GM12878 (cell line): ENCODE results near the gene LRP5. TPM values are rescaled to one million over a fixed set of nuclear protein-coding genes. Genes with fewer than 3 reads are reported as not detected.

ENCODE experiments used
- ATAC-seq: fragments of 200-7000 bp; cut with Tn5 transposase; 3 replicates; pipeline ENCODE4 v1.9.1; 2020; ENCODE audit warnings: mild to moderate bottlenecking, moderate library complexity
- BruUV-seq: library from RNA; stranded (reverse); fragments of 400-500 nt; replicated peaks from 2 replicates; lab custom pipeline; 2021; lab: Mats Ljungman, UMichigan
- CTCF ChIA-PET: fragments of 300-600 bp; sonication (Branson Sonifier 250); formaldehyde crosslinking; extraction: SDS; loops from one replicate; lab custom pipeline; 2021; ENCODE audit warnings: inconsistent platforms; lab: Yijun Ruan, JAX
- POLR2A ChIA-PET: fragments of 350-600 bp; formaldehyde crosslinking; extraction: SDS; loops from one replicate; lab custom pipeline; 2021; ENCODE audit warnings: inconsistent platforms; lab: Charles Lee
- RAD21 ChIA-PET: fragments of 300-600 bp; sonication (Branson Sonifier 250); formaldehyde crosslinking; loops from one replicate; lab custom pipeline; 2023; ENCODE audit warnings: antibody characterized with exemption; ENCODE audit not compliant: unreplicated experiment; lab: Charles Lee
- SMC1A ChIA-PET: fragments of 300-600 bp; sonication (Branson Sonifier 250); formaldehyde crosslinking; loops from one replicate; lab custom pipeline; 2023; ENCODE audit not compliant: unreplicated experiment, uncharacterized antibody; lab: Charles Lee
- DNase-seq: peaks from one replicate; pipeline ENCODE4 v3.0.0-alpha.2; 2011; ENCODE audit warnings: low read depth, low spot score
- FAIRE-seq: peaks from 3 replicates; lab custom pipeline; 2011; peaks lifted over from hg19 to GRCh38; lab: Jason Lieb, UNC
- H2AFZ ChIP-seq: 2 replicates; pipeline ENCODE4 v1.6.0; 2011; ENCODE audit warnings: low read depth, low read length, control low read depth; ENCODE audit not compliant: control insufficient read depth
- H3K27ac ChIP-seq: 2 replicates; pipeline ENCODE4 v1.5.1; 2011; ENCODE audit warnings: control low read depth; ENCODE audit not compliant: control insufficient read depth, insufficient read depth
- H3K27me3 ChIP-seq, 2 experiments: replicated peaks in 1 of 2; 2 replicates each; pipeline versions ENCODE4 v1.6.0 to v1.6.1; 2011; ENCODE audit warnings: low read length in 1 of 2; ENCODE audit not compliant: control insufficient read depth in 2 of 2, insufficient read depth in 2 of 2
- H3K36me3 ChIP-seq, 2 experiments: 2 replicates each; pipeline ENCODE4 v1.5.1; 2011; ENCODE audit warnings: low read length in 1 of 2; ENCODE audit not compliant: control insufficient read depth in 2 of 2, insufficient read depth in 2 of 2
- H3K4me1 ChIP-seq: 2 replicates; pipeline ENCODE4 v1.6.1; 2011; ENCODE audit warnings: mild to moderate bottlenecking, low read length, moderate library complexity, mixed read lengths; ENCODE audit not compliant: control insufficient read depth, insufficient read depth
- H3K4me2 ChIP-seq: 2 replicates; pipeline ENCODE4 v1.6.0; 2011; ENCODE audit warnings: control low read depth; ENCODE audit not compliant: control insufficient read depth, insufficient read depth
- H3K4me3 ChIP-seq: fragments of 200-600 bp; sonication (generic); 2 replicates; pipeline ENCODE4 v1.5.1; 2016
- H3K79me2 ChIP-seq: 2 replicates; pipeline ENCODE4 v1.6.0; 2011; ENCODE audit warnings: low read length; ENCODE audit not compliant: control insufficient read depth, insufficient read depth
- H3K9ac ChIP-seq: 2 replicates; pipeline ENCODE4 v1.8.0; 2011; ENCODE audit warnings: low read length, control low read depth, mixed read lengths; ENCODE audit not compliant: control insufficient read depth, insufficient read depth
- H3K9me3 ChIP-seq: replicated peaks from 3 replicates; pipeline ENCODE4 v1.5.1; 2011; ENCODE audit warnings: mild to moderate bottlenecking, low read length; ENCODE audit not compliant: control insufficient read depth, insufficient read depth
- H4K20me1 ChIP-seq: 2 replicates; pipeline ENCODE4 v1.6.0; 2011; ENCODE audit not compliant: control insufficient read depth, insufficient read depth
- ASH2L ChIP-seq: fragments of 300-600, 200-600 bp; sonication (generic); IDR thresholded peaks from 2 replicates; pipeline ENCODE4 v1.6.1; 2017; ENCODE audit warnings: low read depth, mild to moderate bottlenecking, borderline replicate concordance
- ATF2 ChIP-seq: IDR thresholded peaks from 2 replicates; pipeline ENCODE4 v1.6.1; 2012; ENCODE audit warnings: low read length, inconsistent platforms
- CEBPZ ChIP-seq: fragments of 150-350 bp; IDR thresholded peaks from 2 replicates; pipeline ENCODE4 v1.6.1; 2016; ENCODE audit warnings: low read depth, low read length
- IRF5 ChIP-seq: fragments of 450-650 bp; IDR thresholded peaks from 2 replicates; pipeline ENCODE4 v1.6.1; 2017; ENCODE audit warnings: borderline replicate concordance
- MXI1 ChIP-seq: fragments of 150-350 bp; IDR thresholded peaks from 2 replicates; pipeline ENCODE4 v1.6.1; 2011; ENCODE audit warnings: low read depth, mild to moderate bottlenecking, inconsistent platforms, low read length, improper control_type of control experiment
- NFXL1 ChIP-seq: fragments of 450-650 bp; IDR thresholded peaks from 2 replicates; pipeline ENCODE4 v1.6.1; 2017; ENCODE audit warnings: antibody characterized with exemption, mild to moderate bottlenecking, borderline replicate concordance
- NRF1 ChIP-seq: conservative IDR thresholded peaks from 2 replicates; pipeline ENCODE4 v1.6.1; 2011; ENCODE audit warnings: mild to moderate bottlenecking, low read depth, low read length, improper control_type of control experiment
- POU2F2 ChIP-seq: IDR thresholded peaks from 3 replicates; pipeline ENCODE4 v1.6.1; 2011; ENCODE audit warnings: low read depth, mild to moderate bottlenecking, low read length, borderline replicate concordance
- RCOR1 ChIP-seq: conservative IDR thresholded peaks from 2 replicates; pipeline ENCODE4 v1.6.1; 2012; ENCODE audit warnings: low read depth, low read length, improper control_type of control experiment
- TBL1XR1 ChIP-seq: IDR thresholded peaks from 2 replicates; pipeline ENCODE4 v1.6.1; 2012; ENCODE audit warnings: low read depth, low read length, improper control_type of control experiment
- YY1 ChIP-seq: IDR thresholded peaks from 2 replicates; pipeline ENCODE4 v1.6.1; 2011; ENCODE audit warnings: low read depth, mild to moderate bottlenecking, low read length
- ZBTB11 ChIP-seq: fragments of 450-650 bp; formaldehyde crosslinking; IDR thresholded peaks from 2 replicates; pipeline ENCODE4 v1.5.0; 2022; ENCODE audit warnings: mild to moderate bottlenecking, missing genetic modification characterization
- ZNF217 ChIP-seq: fragments of 450-650 bp; IDR thresholded peaks from 2 replicates; pipeline ENCODE4 v1.6.1; 2017; ENCODE audit warnings: antibody characterized with exemption, mild to moderate bottlenecking
- ZNF24 ChIP-seq: fragments of 450-650 bp; IDR thresholded peaks from 2 replicates; pipeline ENCODE4 v1.6.1; 2017; ENCODE audit warnings: antibody characterized with exemption, mild to moderate bottlenecking
- WGBS: methylation state at CpG from one replicate; pipeline ENCODE4 v1.1.6; 2016; ENCODE audit warnings: low lambda C conversion rate; ENCODE audit not compliant: insufficient replicate concordance, insufficient coverage; ENCODE audit errors: missing lambda C conversion rate; 5-methylcytosine and 5-hydroxymethylcytosine counted together
- in situ Hi-C: fragments of 300-500 bp; cut with MboI; formaldehyde crosslinking; loops from 9 replicates; pipeline ENCODE4 v1.14.3; 2018; ENCODE audit warnings: mixed read lengths
- intact Hi-C: fragments of 100-400 bp; cut with micrococcal nuclease; formaldehyde crosslinking; loops from one replicate; pipeline ENCODE4 v1.14.2; 2022; ENCODE audit not compliant: unreplicated experiment
- polyA plus RNA-seq, 11 experiments: library from polyadenylated mRNA; depleted of rRNA in 4 of 11; unstranded in 6 of 11; stranded (reverse) in 5 of 11; fragments of >200 nt; fragmentation: Nextera tagmentation in 4 of 11; fragmentation: Illumina TruSeq in 1 of 11; extraction: Ambion mirVana in 4 of 11; extraction: Trizol in 1 of 11; gene quantifications; 1 replicate in 1 of 11; 2 replicates in 10 of 11; pipeline versions ENCODE4 v1.2.1 to v1.2.3, GENCODE V29; 2011 to 2016; ENCODE audit warnings: inconsistent platforms in 2 of 11, missing spikeins in 2 of 11, low read depth in 1 of 11
- total RNA-seq, 4 experiments: library from RNA; depleted of rRNA in 3 of 4; stranded (reverse); fragments of >200 nt in 3 of 4; fragmentation: Illumina TruSeq in 1 of 4; extraction: Trizol in 1 of 4; gene quantifications; 2 replicates each; pipeline versions ENCODE4 v1.2.1 to v1.2.3, GENCODE V29; 2013 to 2021

Gene LRP5
- total and polyA plus RNA-seq, 10 of the 15 experiments (the other 5 are each of a cell fraction or from before 2014, with no cell fraction given) = 0.37 to 34.0 (median 6.6) TPM

- H3K9ac ChIP-seq = no peak overlapping the region
- peaks cover 8% of the 10 kb centered on the region for H3K4me1 ChIP-seq
- H3K27ac ChIP-seq = no peak overlapping the region
- in situ Hi-C loops = no loop called here
- DNase-seq = no peak
- intact Hi-C loops = no loop called here
- ChIA-PET RAD21 (no interaction called here), CTCF (interaction anchor here (1.3 kb wide), 1 partner anchor 10 kb away, joined by 3 read pairs; no protein-coding TSS in a partner anchor), POLR2A (interaction anchor here (0.6 kb wide), 1 partner anchor 39 kb away, joined by 4 read pairs; no protein-coding TSS in a partner anchor), SMC1A (no interaction called here)
- no peak overlapping the region for H2AFZ ChIP-seq
- H3K27me3 ChIP-seq = no peaks in the 10 kb centered on the region
- no peak overlapping the region for H3K4me3 ChIP-seq
- no TSS peak for BruUV-seq
- peaks cover 2% of the 10 kb centered on the region for H4K20me1 ChIP-seq
- H3K9me3 ChIP-seq = no peaks in the 10 kb centered on the region
- peaks cover 0 to 1% of the 10 kb centered on the region in 2 experiments; a peak in 2 of 4 replicates for H3K36me3 ChIP-seq
- H3K79me2 ChIP-seq = peaks cover 8% of the 10 kb centered on the region
- 82% methylated on average over 13 of the region's 13 CpGs for WGBS
- H3K4me2 ChIP-seq = no peak overlapping the region
- ATAC-seq = no peak
- no peak for FAIRE-seq
- TF ChIP-seq ATF2 (no peak), NFXL1 (no peak), ZNF24 (no peak), ASH2L (no peak), TBL1XR1 (no peak), MXI1 (no peak), ZBTB11 (CRISPR knock-in tag) (no peak), NRF1 (no peak), YY1 (no peak), POU2F2 (no peak), CEBPZ (no peak), RCOR1 (no peak), ZNF217 (no peak), IRF5 (no peak)
Observed at GRCh38 chr11:68325907-68326220, 13.5 kb downstream of the LRP5 start.
